ENCODE measurements around the gene E2F4.

E2F4 gene

GRCh38 chr16:67187175-67187890 is 4.6 kb upstream of the E2F4 start:
- POLR2A ChIA-PET (ENCODE audit: low non-redundant PET) = interaction anchor here (0.6 kb wide), 1 partner anchor 236 kb away, joined by 3 read pairs; no protein-coding TSS in a partner anchor
- no peak for DNase-seq (ENCODE audit: low spot score)
- H3K27ac ChIP-seq = no peak overlapping the region; the same call in 1 of the 2 replicates
- no peak for TF ChIP-seq CTCF (conservative IDR thresholded peaks at IDR 0.05; ENCODE audit: low read depth)
- CTCF ChIA-PET = no interaction called here

- TF ChIP-seq CTCF (conservative IDR thresholded peaks at IDR 0.05; ENCODE audit: low read depth) = no peak
- no peak for DNase-seq (ENCODE audit: low spot score)
- no peak overlapping the region for H3K27ac ChIP-seq
- ChIA-PET POLR2A (ENCODE audit: low non-redundant PET) (no interaction called here), CTCF (no interaction called here)
Measured at GRCh38 chr16:67188323-67188722, 3.6 kb upstream of the E2F4 start.

GRCh38 chr16:67188798-67189197 is 3.2 kb upstream of the E2F4 start:
- no peak for TF ChIP-seq CTCF (conservative IDR thresholded peaks at IDR 0.05; ENCODE audit: low read depth)
- ChIA-PET POLR2A (ENCODE audit: low non-redundant PET) (no interaction called here), CTCF (no interaction called here)
- H3K27ac ChIP-seq = no peak overlapping the region
- no peak for DNase-seq (ENCODE audit: low spot score)

GRCh38 chr16:67190041-67190440 is 1.9 kb upstream of the E2F4 start, which contains the start of gene EXOC3L1:
Gene EXOC3L1, minus strand, starts transcription at chr16:67190136. Its CDS starts 460 bp downstream, at chr16:67189676.
- ChIA-PET CTCF (interaction anchor here (0.5 to 0.7 kb wide), 3 partner anchors 20 to 236 kb away, joined by 3 to 6 read pairs (median 3); partner anchors contain the start of gene NOL3), POLR2A (ENCODE audit: low non-redundant PET) (no interaction called here)
- H3K27ac ChIP-seq = peak within 1 kb of the TSS; percentile 26; the same call in 1 of the 2 replicates
- TF ChIP-seq CTCF (conservative IDR thresholded peaks at IDR 0.05; ENCODE audit: low read depth) = no peak
- DNase-seq (ENCODE audit: low spot score) = no peak

GRCh38 chr16:67190448-67191399 is 1.2 kb upstream of the E2F4 start:
- POLR2A ChIA-PET (ENCODE audit: low non-redundant PET) = no interaction called here
- peak overlapping the region; percentile 26; the same call in 1 of the 2 replicates for H3K27ac ChIP-seq
- DNase-seq (ENCODE audit: low spot score) = no peak
- TF ChIP-seq CTCF (conservative IDR thresholded peaks at IDR 0.05; ENCODE audit: low read depth) = no peak
- CTCF ChIA-PET = interaction anchor here (0.5 to 0.7 kb wide), 2 partner anchors 21 to 237 kb away, joined by 3 to 6 read pairs; partner anchors contain the start of gene NOL3

GRCh38 chr16:67191411-67191994 is 452 bp upstream of the E2F4 start:
- peak overlapping the region; percentile 74 for H3K27ac ChIP-seq
- no peak for TF ChIP-seq CTCF (conservative IDR thresholded peaks at IDR 0.05; ENCODE audit: low read depth)
- no peak for DNase-seq (ENCODE audit: low spot score)
- POLR2A ChIA-PET (ENCODE audit: low non-redundant PET) = no interaction called here
- CTCF ChIA-PET = no interaction called here
